HEK293 (cell line): ENCODE data around the gene NXPH1.

ENCODE experiments used
- CTCF ChIA-PET: fragments of 350-600 bp; formaldehyde crosslinking; extraction: SDS; loops from one replicate; lab custom pipeline; 2021; ENCODE audit warnings: antibody characterized with exemption; lab: Yijun Ruan, JAX
- POLR2A ChIA-PET: fragments of 300-600 bp; formaldehyde crosslinking; extraction: SDS; loops from one replicate; lab custom pipeline; 2020; ENCODE audit warnings: antibody characterized with exemption, inconsistent platforms; lab: Yijun Ruan, JAX
- H3K27ac ChIP-seq: fragments of 200-500 bp; sonication (Bioruptor generic); 2 replicates; pipeline ENCODE4 v1.5.1; 2014; ENCODE audit warnings: low read depth, low read length, control low read depth, inconsistent platforms; ENCODE audit errors: extremely low read depth
- H3K36me3 ChIP-seq, 2 experiments: fragments of 200-500 bp in 1 of 2; sonication (Bioruptor generic) in 1 of 2; 1 replicate in 1 of 2; 2 replicates in 1 of 2; pipeline ENCODE4 v1.5.1; 2014 to 2017; ENCODE audit warnings: inconsistent platforms in 2 of 2, low read length in 2 of 2; ENCODE audit not compliant: control insufficient read depth in 2 of 2, insufficient read depth in 1 of 2
- H3K4me1 ChIP-seq: fragments of 200-500 bp; sonication (Bioruptor generic); 2 replicates; pipeline ENCODE4 v1.5.1; 2014; ENCODE audit warnings: mild to moderate bottlenecking, low read length, inconsistent platforms; ENCODE audit not compliant: control insufficient read depth, insufficient read depth
- H3K4me3 ChIP-seq: 2 replicates; pipeline ENCODE4 v1.5.1; 2011; ENCODE audit warnings: low read depth, mild to moderate bottlenecking, control low read depth, low read length, moderate library complexity
- H3K9me3 ChIP-seq: fragments of 200-500 bp; sonication (Bioruptor generic); 2 replicates; pipeline ENCODE4 v1.5.1; 2014; ENCODE audit warnings: low read depth, low read length, inconsistent platforms; ENCODE audit not compliant: control insufficient read depth, insufficient read depth
- GFI1B ChIP-seq: fragments of 450-650 bp; formaldehyde crosslinking; IDR thresholded peaks from 2 replicates; pipeline ENCODE4 v1.5.1; 2016; ENCODE audit warnings: missing biosample characterization, missing genetic modification characterization
- KLF8 ChIP-seq: fragments of 450-650 bp; formaldehyde crosslinking; IDR thresholded peaks from 2 replicates; pipeline ENCODE4 v1.5.1; 2016; ENCODE audit warnings: missing biosample characterization, missing genetic modification characterization
- SCRT2 ChIP-seq: fragments of 450-650 bp; formaldehyde crosslinking; IDR thresholded peaks from 2 replicates; pipeline ENCODE4 v1.5.1; 2016; ENCODE audit warnings: missing biosample characterization, missing genetic modification characterization
- SP2 ChIP-seq: fragments of 450-650 bp; formaldehyde crosslinking; IDR thresholded peaks from 2 replicates; pipeline ENCODE4 v1.5.1; 2016; ENCODE audit warnings: missing biosample characterization, missing genetic modification characterization
- SP7 ChIP-seq: fragments of 450-650 bp; formaldehyde crosslinking; IDR thresholded peaks from 2 replicates; pipeline ENCODE4 v1.5.1; 2016; ENCODE audit warnings: missing biosample characterization, missing genetic modification characterization
- TRIM28 ChIP-seq: IDR thresholded peaks from 2 replicates; pipeline ENCODE4 v1.6.1; 2011; ENCODE audit warnings: low read length, control low read depth, borderline replicate concordance
- ZBTB17 ChIP-seq: fragments of 450-650 bp; formaldehyde crosslinking; IDR thresholded peaks from 2 replicates; pipeline ENCODE4 v1.5.1; 2016; ENCODE audit warnings: missing biosample characterization, missing genetic modification characterization
- ZBTB21 ChIP-seq: fragments of 450-650 bp; formaldehyde crosslinking; IDR thresholded peaks from 2 replicates; pipeline ENCODE4 v1.5.1; 2017; ENCODE audit warnings: missing biosample characterization, missing genetic modification characterization
- ZFP41 ChIP-seq: fragments of 450-650 bp; formaldehyde crosslinking; IDR thresholded peaks from 2 replicates; pipeline ENCODE4 v1.5.1; 2016; ENCODE audit warnings: missing biosample characterization, missing genetic modification characterization, borderline replicate concordance
- ZNF10 ChIP-seq: fragments of 450-650 bp; formaldehyde crosslinking; IDR thresholded peaks from 2 replicates; pipeline ENCODE4 v1.5.1; 2017; ENCODE audit warnings: missing biosample characterization, missing genetic modification characterization
- ZNF16 ChIP-seq: fragments of 450-650 bp; formaldehyde crosslinking; IDR thresholded peaks from 2 replicates; pipeline ENCODE4 v1.5.1; 2016; ENCODE audit warnings: low read depth, missing biosample characterization, missing genetic modification characterization
- ZNF248 ChIP-seq: fragments of 450-650 bp; formaldehyde crosslinking; IDR thresholded peaks from 2 replicates; pipeline ENCODE4 v1.5.1; 2017; ENCODE audit warnings: missing biosample characterization, missing genetic modification characterization
- ZNF274 ChIP-seq, 2 experiments: fragments of 200-500 bp in 1 of 2; fragments of 450-650 bp in 1 of 2; sonication (Bioruptor generic) in 1 of 2; formaldehyde crosslinking in 1 of 2; IDR thresholded peaks; 2 replicates each; pipeline versions ENCODE4 v1.5.1 to v1.6.1; 2014 to 2016; ENCODE audit warnings: borderline replicate concordance in 1 of 2, inconsistent platforms in 1 of 2, low read length in 1 of 2, missing biosample characterization in 1 of 2, missing genetic modification characterization in 1 of 2
- ZNF311 ChIP-seq: fragments of 450-650 bp; formaldehyde crosslinking; IDR thresholded peaks from 2 replicates; pipeline ENCODE4 v1.5.1; 2017; ENCODE audit warnings: missing biosample characterization, missing genetic modification characterization, borderline replicate concordance
- ZNF404 ChIP-seq: fragments of 450-650 bp; formaldehyde crosslinking; IDR thresholded peaks from 2 replicates; pipeline ENCODE4 v1.5.1; 2017; ENCODE audit warnings: missing biosample characterization, missing genetic modification characterization
- ZNF514 ChIP-seq: fragments of 450-650 bp; formaldehyde crosslinking; IDR thresholded peaks from 2 replicates; pipeline ENCODE4 v1.5.1; 2016; ENCODE audit warnings: missing biosample characterization, missing genetic modification characterization
- ZNF549 ChIP-seq: fragments of 450-650 bp; IDR thresholded peaks from 2 replicates; pipeline ENCODE4 v1.5.1; 2018; ENCODE audit warnings: missing biosample characterization, missing genetic modification characterization, mild to moderate bottlenecking, inconsistent platforms, moderate library complexity
- ZNF610 ChIP-seq: fragments of 450-650 bp; formaldehyde crosslinking; IDR thresholded peaks from 2 replicates; pipeline ENCODE4 v1.5.1; 2016; ENCODE audit warnings: missing biosample characterization, missing genetic modification characterization, borderline replicate concordance
- ZNF677 ChIP-seq: fragments of 450-650 bp; IDR thresholded peaks from 2 replicates; pipeline ENCODE4 v1.5.0; 2018; ENCODE audit warnings: missing biosample characterization, mild to moderate bottlenecking, missing genetic modification characterization, moderate library complexity
- ZNF777 ChIP-seq: fragments of 450-650 bp; formaldehyde crosslinking; IDR thresholded peaks from 2 replicates; pipeline ENCODE4 v1.5.1; 2017; ENCODE audit warnings: missing biosample characterization, missing genetic modification characterization, borderline replicate concordance
- ZNF791 ChIP-seq: fragments of 450-650 bp; formaldehyde crosslinking; IDR thresholded peaks from 2 replicates; pipeline ENCODE4 v1.5.1; 2016; ENCODE audit warnings: missing biosample characterization, missing genetic modification characterization
- ZXDB ChIP-seq: fragments of 450-650 bp; formaldehyde crosslinking; IDR thresholded peaks from 2 replicates; pipeline ENCODE4 v1.5.1; 2016; ENCODE audit warnings: missing biosample characterization, missing genetic modification characterization
- TF ChIP-seq, protein P1 (sequence below): fragments of 450-650 bp; formaldehyde crosslinking; IDR thresholded peaks from 2 replicates; pipeline ENCODE4 v1.5.1; 2016; ENCODE audit warnings: missing biosample characterization, missing genetic modification characterization
- TF ChIP-seq, protein P2 (sequence below): fragments of 450-650 bp; formaldehyde crosslinking; conservative IDR thresholded peaks from 2 replicates; pipeline ENCODE4 v1.5.1; 2016; ENCODE audit warnings: low read depth, missing biosample characterization, missing genetic modification characterization

Gene NXPH1

DNA sequence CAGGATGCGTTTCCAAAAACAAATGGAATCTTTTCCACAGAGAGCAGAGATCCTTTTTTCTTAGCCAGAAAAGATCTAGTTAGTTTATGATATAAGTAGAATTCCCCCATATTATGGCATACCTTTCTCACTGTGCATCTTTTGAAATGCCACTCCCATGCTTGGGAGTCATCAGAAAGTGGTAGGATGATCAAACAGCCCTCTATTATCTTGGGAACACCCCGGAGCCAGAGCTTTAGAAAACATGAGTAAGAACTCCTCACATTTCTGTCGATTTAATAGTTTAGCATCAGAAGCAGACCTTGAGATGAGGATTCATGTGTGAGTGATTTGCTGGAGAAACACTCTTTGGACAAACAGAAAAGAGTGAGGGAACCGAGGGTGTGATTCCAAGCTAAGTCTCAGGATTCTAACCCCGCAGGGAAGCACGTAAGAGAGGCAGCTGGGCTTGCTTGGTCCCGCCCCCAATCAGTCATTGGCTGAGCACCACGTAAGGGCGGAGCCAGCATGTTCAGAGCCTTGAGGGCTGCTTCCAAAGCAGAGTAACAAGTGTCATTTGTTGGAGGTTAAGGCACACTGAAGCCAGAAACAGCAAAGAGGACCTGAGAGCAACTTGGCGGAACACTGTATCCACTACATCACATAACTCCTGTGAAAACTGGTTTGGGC is 43.7 kb upstream of the NXPH1 start:
- H3K4me1 ChIP-seq = no peaks in the 10 kb centered on the region
- H3K9me3 ChIP-seq = no peaks in the 10 kb centered on the region
- TF ChIP-seq ZXDB (no peak), TRIM28 (peak; percentile 43; the same call in 1 of the 2 replicates), SCRT2 (peak; percentile 76), SP2 (tag by site-specific recombination) (peak; percentile 26; the same call in 1 of the 2 replicates)
- TF ChIP-seq, all 188 proteins: peak for 3
- ChIA-PET POLR2A (no interaction called here), CTCF (interaction anchor here (0.6 kb wide), 1 partner anchor 599 kb away, joined by 3 read pairs; no protein-coding TSS in a partner anchor)
- no peak overlapping the region for H3K4me3 ChIP-seq
- no peaks in the 10 kb centered on the region for H3K36me3 ChIP-seq
- H3K27ac ChIP-seq = no peak overlapping the region

DNA sequence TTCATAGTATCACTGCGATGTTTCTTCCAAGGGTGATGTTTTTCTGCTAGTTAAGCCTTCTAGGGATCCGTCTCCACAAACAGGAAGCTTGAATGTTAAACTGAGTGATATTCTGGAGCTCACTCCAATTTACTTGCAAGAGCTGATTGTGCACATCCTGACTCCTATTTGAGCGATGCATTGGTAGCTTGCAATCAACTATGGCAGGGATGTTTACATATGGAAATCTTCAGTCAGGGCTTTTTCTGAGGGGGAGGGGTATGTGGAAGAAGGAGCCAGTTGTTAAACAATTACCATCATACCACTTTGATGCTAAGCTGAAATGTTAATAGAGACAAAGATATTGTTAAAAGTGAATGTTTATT is 43.2 kb upstream of the NXPH1 start:
- no peak overlapping the region for H3K27ac ChIP-seq
- ChIA-PET CTCF (no interaction called here), POLR2A (no interaction called here)
- TF ChIP-seq, protein P1, sequence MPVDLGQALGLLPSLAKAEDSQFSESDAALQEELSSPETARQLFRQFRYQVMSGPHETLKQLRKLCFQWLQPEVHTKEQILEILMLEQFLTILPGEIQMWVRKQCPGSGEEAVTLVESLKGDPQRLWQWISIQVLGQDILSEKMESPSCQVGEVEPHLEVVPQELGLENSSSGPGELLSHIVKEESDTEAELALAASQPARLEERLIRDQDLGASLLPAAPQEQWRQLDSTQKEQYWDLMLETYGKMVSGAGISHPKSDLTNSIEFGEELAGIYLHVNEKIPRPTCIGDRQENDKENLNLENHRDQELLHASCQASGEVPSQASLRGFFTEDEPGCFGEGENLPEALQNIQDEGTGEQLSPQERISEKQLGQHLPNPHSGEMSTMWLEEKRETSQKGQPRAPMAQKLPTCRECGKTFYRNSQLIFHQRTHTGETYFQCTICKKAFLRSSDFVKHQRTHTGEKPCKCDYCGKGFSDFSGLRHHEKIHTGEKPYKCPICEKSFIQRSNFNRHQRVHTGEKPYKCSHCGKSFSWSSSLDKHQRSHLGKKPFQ = no peak
- TF ChIP-seq ZNF311 (no peak), ZBTB17 (tag by site-specific recombination) (peak; percentile 61; the same call in 1 of the 2 replicates)
- no peaks in the 10 kb centered on the region for H3K4me1 ChIP-seq
- H3K4me3 ChIP-seq = no peak overlapping the region
- H3K9me3 ChIP-seq = no peaks in the 10 kb centered on the region
- H3K36me3 ChIP-seq = no peaks in the 10 kb centered on the region

DNA sequence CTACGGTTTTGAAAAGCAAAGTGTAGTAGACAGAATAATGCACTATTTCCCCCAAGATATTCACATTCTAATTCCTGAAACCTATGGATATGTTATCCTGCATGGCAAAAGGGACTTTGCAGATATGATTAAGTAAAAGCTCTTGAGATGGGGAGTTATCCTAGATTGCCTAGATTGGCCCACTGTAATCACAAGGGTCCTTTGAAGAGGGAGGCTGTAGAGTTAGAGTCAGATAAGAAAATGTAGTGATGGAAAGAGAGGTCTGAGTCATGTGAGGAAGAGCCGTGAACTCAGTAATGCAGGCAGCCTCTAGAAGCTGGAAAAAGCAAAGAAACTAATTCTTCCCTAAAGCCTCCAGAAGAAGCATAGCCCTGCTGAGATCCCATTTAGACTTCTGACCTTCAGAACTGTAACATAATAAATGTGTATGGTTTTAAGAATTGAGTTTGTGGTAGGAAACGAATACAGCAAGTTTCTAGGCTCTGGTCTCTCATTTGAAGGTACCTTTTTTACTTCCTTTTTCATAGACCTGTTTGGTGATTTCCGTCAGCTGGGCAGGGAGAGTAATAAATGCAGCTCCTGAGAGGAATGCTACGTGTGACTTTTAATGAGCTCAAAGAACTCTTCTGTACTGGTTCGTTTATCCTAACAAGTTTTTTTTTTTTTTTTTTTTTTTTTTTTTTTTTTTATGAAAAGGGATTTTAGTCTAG is 41.9 kb upstream of the NXPH1 start:
- ChIA-PET CTCF (interaction anchor here (0.6 kb wide), 1 partner anchor 81 kb away, joined by 3 read pairs; no protein-coding TSS in a partner anchor), POLR2A (interaction anchor here (0.6 kb wide), 1 partner anchor 1409 kb away, joined by 6 read pairs; no protein-coding TSS in a partner anchor)
- no peak overlapping the region for H3K4me3 ChIP-seq
- no peak for TF ChIP-seq ZNF10 (tag by site-specific recombination)
- TF ChIP-seq ZNF248 = no peak
- TF ChIP-seq ZNF677 (tag by site-specific recombination) = no peak
- no peak for TF ChIP-seq ZNF16
- no peak for TF ChIP-seq ZNF404 (tag by site-specific recombination)
- TF ChIP-seq ZNF777 (tag by site-specific recombination) = no peak
- no peak for TF ChIP-seq GFI1B (tag by site-specific recombination)
- TF ChIP-seq, protein P2, sequence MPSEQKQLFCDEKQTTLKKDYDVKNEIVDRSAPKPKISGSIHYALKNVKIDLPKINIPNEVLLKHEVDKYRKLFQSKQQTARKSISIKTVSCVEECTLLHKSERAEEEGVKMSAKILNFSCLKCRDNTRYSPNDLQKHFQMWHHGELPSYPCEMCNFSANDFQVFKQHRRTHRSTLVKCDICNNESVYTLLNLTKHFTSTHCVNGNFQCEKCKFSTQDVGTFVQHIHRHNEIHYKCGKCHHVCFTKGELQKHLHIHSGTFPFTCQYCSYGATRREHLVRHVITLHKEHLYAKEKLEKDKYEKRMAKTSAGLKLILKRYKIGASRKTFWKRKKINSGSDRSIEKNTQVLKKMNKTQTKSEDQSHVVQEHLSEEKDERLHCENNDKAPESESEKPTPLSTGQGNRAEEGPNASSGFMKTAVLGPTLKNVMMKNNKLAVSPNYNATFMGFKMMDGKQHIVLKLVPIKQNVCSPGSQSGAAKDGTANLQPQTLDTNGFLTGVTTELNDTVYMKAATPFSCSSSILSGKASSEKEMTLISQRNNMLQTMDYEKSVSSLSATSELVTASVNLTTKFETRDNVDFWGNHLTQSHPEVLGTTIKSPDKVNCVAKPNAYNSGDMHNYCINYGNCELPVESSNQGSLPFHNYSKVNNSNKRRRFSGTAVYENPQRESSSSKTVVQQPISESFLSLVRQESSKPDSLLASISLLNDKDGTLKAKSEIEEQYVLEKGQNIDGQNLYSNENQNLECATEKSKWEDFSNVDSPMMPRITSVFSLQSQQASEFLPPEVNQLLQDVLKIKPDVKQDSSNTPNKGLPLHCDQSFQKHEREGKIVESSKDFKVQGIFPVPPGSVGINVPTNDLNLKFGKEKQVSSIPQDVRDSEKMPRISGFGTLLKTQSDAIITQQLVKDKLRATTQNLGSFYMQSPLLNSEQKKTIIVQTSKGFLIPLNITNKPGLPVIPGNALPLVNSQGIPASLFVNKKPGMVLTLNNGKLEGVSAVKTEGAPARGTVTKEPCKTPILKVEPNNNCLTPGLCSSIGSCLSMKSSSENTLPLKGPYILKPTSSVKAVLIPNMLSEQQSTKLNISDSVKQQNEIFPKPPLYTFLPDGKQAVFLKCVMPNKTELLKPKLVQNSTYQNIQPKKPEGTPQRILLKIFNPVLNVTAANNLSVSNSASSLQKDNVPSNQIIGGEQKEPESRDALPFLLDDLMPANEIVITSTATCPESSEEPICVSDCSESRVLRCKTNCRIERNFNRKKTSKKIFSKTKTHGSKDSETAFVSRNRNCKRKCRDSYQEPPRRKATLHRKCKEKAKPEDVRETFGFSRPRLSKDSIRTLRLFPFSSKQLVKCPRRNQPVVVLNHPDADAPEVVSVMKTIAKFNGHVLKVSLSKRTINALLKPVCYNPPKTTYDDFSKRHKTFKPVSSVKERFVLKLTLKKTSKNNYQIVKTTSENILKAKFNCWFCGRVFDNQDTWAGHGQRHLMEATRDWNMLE (tag by site-specific recombination) = no peak
- no peak for TF ChIP-seq ZNF514 (tag by site-specific recombination)
- no peak for TF ChIP-seq ZFP41
- TF ChIP-seq ZNF549 (tag by site-specific recombination) = no peak
- TF ChIP-seq ZNF274 (IDR thresholded peaks at IDR 0.05; ENCODE audit: low read length) = no peak
- TF ChIP-seq ZNF274 (tag by site-specific recombination; IDR thresholded peaks at IDR 0.05; ENCODE audit: borderline replicate concordance) = no peak
- no peak for TF ChIP-seq ZNF610 (tag by site-specific recombination)
- no peak for TF ChIP-seq ZNF791 (tag by site-specific recombination)
- TF ChIP-seq KLF8 (tag by site-specific recombination) = no peak
- TF ChIP-seq ZBTB21 (tag by site-specific recombination) = no peak
- no peak for TF ChIP-seq SP7 (tag by site-specific recombination)
- TF ChIP-seq ZBTB17 (tag by site-specific recombination) = no peak
- no peak overlapping the region for H3K27ac ChIP-seq
- no peaks in the 10 kb centered on the region for H3K4me1 ChIP-seq
- H3K36me3 ChIP-seq = no peaks in the 10 kb centered on the region
- no peaks in the 10 kb centered on the region for H3K9me3 ChIP-seq
